Activated CD4-positive, alpha-beta T cell treated with anti-CD3 and anti-CD28 coated beads, Interleukin-2, amount 50 U/mL, for 1 hour (primary cell): ENCODE results near the gene SMO.
A peak's percentile ranks its signal among the peaks of the same experiment; 100 is the strongest.

ENCODE experiments used
- DNase-seq: peaks from one replicate; pipeline ENCODE4 v3.0.0-alpha.2; 2020

The SMO gene

GRCh38 chr7:129188372-129188891, at the start of gene SMO:
SMO (plus strand) TSS chr7:129188633; CDS start chr7:129189152, 519 bp downstream.
- DNase-seq = no peak

GRCh38 chr7:129143724-129144094, 44.7 kb upstream of the SMO start:
- no peak for DNase-seq

- DNase-seq = peak; percentile 54
These were observed 44.2 kb upstream of the SMO start, which contains the start of gene TSPAN33 for GRCh38 chr7:129144095-129144833. TSPAN33 (plus strand) TSS chr7:129144707; CDS start chr7:129144981, 274 bp downstream.

GRCh38 chr7:129144834-129145668, 43.4 kb upstream of the SMO start:
- peak; percentile 18 for DNase-seq

GRCh38 chr7:129146237-129146979, 42.0 kb upstream of the SMO start:
- no peak for DNase-seq

- DNase-seq = no peak
These were observed 40.7 kb upstream of the SMO start for GRCh38 chr7:129147731-129148130.

- no peak for DNase-seq
These were observed 38.9 kb upstream of the SMO start for GRCh38 chr7:129149511-129149910.

GRCh38 chr7:129150199-129150996, 38.0 kb upstream of the SMO start:
- no peak for DNase-seq

- no peak for DNase-seq
These were observed 30.8 kb upstream of the SMO start for GRCh38 chr7:129157651-129158050.

- DNase-seq = no peak
These were observed 28.9 kb upstream of the SMO start for GRCh38 chr7:129159539-129159938.

- DNase-seq = no peak
These were observed 28.1 kb upstream of the SMO start for GRCh38 chr7:129160161-129160905.

GRCh38 chr7:129161524-129162225, 26.8 kb upstream of the SMO start:
- DNase-seq = no peak

GRCh38 chr7:129162732-129163131, 25.7 kb upstream of the SMO start:
- DNase-seq = no peak

- no peak for DNase-seq
These were observed 24.4 kb upstream of the SMO start for GRCh38 chr7:129163875-129164544.

GRCh38 chr7:129166745-129167144, 21.7 kb upstream of the SMO start:
- no peak for DNase-seq

GRCh38 chr7:129167817-129168216, 20.6 kb upstream of the SMO start:
- DNase-seq = no peak

- no peak for DNase-seq
These were observed 20.0 kb upstream of the SMO start for GRCh38 chr7:129168231-129169021.

- peak; percentile 9 for DNase-seq
These were observed 19.2 kb upstream of the SMO start for GRCh38 chr7:129169171-129169671.
